Suppressor macrophage treated with lipopolysaccharide for 4 hours (primary cell): ENCODE measurements around the gene EDEM2.
"Not testable (repeated sequence)": the region's sequence is repeated elsewhere in the genome, so short reads cannot be mapped to it uniquely, and the experiment has no call there.

ENCODE experiments used
- DNase-seq: peaks from one replicate; pipeline ENCODE4 v3.0.0-alpha.2; 2020

Gene EDEM2

GRCh38 chr20:35085477-35086225 lies 61.5 kb downstream of the EDEM2 start:
- DNase-seq, result peak; percentile 13

DNA sequence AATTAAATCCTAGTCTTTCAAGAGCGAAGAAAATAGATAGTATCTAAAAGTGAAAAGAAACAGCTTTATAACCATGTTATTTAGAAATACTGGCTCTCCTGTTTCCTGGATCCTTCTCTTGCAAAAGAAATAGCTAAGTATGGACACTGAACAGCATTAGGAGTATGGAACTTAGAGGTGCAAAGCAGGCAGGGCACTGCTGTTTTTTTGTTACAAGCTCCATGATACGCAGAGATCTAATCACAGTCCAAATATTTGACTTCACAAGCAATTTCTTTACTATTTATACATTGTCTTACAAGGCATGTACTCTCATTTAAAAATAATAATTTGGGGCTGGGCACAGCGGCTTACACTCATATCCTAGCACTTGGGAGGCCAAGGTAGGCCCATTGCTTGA lies 62.1 kb downstream of the EDEM2 start:
- DNase-seq, result no peak

DNA sequence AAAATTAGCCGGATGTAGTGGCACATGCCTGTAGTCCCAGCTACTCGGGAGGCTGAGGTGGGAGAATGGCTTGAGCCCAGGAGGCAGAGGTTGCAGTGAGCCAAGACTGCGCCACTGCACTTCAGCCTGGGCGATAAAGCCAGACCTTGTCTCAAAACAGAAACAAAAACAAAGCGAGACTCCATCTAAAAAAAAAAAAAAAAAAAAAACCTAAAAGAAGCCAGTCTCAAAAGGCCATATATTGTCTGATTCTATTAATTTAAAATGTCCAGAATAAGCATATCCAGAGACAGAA lies 66.8 kb downstream of the EDEM2 start:
- not testable (repeated sequence) for DNase-seq

DNA sequence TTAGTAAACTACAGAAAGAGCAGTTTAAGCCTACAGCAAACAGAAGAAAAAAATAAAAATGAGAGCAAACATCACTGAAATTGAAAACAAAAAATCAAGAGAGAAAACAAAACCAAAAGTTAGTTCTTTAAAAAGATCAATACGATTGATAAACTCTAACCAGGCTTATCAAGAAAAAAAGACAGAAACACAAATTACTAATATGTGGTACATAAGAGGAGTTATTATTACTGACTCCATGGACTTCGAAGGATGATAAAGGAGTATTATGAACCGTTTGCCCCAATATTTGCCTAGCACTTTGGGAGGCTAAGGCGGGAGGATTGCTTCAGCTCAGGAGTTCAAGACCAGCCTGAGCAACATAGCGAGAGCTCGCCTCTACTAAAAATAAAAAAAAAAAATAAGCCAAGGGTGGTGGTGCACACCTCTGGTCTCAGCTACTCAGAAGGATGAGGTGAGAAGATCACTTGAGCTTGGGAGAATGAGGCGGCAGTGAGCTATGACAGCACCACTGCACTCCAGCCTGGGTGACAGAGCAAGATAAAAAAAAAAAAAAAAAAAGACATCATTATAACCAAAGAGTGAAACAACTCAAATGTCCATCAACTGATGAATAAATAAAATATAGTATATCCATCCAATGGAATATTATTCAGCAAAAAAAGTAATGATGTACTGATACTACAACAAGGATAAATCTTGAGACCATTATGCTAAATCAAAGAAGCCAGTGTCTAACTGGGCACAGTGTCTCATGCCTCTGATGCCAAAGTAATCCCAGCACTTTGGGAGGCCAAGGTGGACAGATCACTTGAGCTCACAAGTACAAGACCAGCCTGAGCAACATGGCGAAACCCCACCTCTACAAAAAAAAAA lies 67.4 kb downstream of the EDEM2 start:
- DNase-seq, result no peak

DNA sequence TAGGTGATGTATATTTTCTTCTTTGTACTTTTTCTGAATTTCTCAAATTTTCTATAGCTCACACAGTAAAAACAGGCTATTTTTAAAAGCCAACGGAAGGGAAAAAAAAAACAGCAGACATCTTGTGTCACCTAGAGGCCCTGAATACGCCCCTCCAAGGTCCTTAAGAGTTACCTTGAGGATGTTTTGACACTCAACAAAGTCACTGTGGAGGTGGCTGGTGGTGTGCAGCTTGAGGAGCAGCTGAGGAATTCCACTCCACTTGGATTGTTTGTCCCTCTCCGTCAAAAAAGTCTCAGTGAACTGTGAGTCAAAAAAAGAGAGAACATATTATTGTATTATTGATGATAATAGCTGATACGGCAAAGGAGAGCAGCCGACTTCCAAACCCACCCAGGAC lies 69.3 kb downstream of the EDEM2 start:
- DNase-seq, result no peak

GRCh38 chr20:35077341-35077740 lies 69.8 kb downstream of the EDEM2 start:
- no peak for DNase-seq

- not testable (repeated sequence) for DNase-seq
Observed at GRCh38 chr20:35071436-35072153, 75.5 kb downstream of the EDEM2 start.

GRCh38 chr20:35066194-35066593 lies 80.9 kb downstream of the EDEM2 start:
- no peak for DNase-seq
